Stimulated activated CD4-positive, alpha-beta T cell treated with anti-CD3 and anti-CD28 coated beads, Interleukin-1b, Interleukin-23, amount 100 ng/mL, for 48 hours (primary cell): ENCODE measurements around the gene JDP2.
"Not testable (repeated sequence)": the region's sequence is repeated elsewhere in the genome, so short reads cannot be mapped to it uniquely, and the experiment has no call there.

Source experiments
- DNase-seq: peaks from one replicate; pipeline ENCODE4 v3.0.0-alpha.2; 2020

JDP2 gene

DNA sequence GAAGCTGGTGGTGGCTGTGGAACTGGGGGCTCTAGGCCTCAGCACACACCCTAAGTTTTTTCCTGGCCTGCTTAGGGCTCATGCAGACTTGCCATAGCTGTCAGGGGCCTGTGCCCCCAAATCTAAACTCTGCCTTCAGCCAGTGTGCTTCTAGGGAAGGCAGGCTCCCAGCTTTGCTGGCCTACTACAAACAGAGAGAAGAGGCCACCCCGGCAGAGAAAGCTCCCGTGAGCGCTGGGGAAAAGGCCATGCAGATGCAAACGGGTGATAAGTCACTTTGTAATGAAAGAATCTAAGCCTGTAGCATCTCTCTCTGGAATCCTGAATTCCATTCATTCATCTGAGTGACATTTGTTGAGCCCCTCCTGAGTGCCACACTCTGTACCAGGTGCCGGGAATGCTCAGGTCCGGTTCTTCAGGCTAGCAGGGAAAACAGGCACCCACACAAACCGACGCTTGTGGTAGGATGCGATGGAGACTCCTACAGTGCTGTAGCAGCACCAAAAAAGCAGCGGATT is 29.9 kb downstream of the JDP2 start:
- no peak for DNase-seq

DNA sequence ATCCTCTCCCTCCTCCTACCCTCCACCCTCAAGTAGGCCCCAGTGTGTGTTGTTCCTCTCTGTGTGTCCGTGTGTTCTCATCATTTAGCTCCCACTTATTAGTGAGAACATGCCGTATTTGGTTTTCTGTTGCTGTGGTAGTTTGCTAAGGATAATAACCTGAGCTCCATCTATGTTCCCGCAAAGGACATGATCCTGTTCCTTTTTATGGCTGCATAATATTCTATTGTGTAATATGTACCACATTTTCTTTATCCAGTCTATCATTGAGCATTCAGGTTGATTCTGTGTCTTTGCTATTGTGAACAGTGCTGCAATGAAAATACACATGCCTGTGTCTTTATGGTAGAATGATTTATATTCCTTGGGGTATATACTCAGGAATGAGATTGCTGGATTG is 30.5 kb downstream of the JDP2 start:
- no peak for DNase-seq

DNA sequence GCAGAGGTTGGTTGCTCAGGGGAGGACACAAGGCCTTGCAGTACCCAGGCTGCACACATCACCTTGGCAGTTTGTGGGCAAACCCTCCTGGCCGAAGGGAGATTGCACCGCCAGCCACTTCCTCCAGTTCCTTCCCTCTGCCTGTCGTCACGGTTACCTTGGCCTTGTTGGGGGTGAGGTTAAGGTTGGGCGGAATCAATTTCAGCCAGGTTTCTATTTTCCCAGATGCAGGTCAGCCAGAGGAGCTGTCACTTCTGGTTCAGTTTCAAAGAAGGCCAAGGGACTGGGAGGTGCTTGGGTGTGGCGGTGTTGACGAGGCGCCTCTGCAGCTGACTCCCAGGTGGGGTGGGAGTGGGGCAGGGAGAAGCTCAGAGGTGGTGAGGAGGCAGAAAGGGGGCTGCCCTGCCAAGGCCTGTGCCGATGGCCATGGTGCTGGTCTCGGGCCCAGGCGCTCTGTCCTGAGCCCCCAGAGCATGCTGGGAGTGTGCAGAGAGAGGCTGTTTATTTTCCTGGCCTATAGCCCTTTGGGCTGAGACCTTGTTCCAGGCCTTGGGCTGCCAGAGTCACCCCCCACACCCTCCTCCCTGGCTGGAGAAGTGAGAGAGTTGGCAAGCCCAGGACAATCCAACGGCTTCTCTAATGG is 31.4 kb downstream of the JDP2 start:
- DNase-seq = no peak

DNA sequence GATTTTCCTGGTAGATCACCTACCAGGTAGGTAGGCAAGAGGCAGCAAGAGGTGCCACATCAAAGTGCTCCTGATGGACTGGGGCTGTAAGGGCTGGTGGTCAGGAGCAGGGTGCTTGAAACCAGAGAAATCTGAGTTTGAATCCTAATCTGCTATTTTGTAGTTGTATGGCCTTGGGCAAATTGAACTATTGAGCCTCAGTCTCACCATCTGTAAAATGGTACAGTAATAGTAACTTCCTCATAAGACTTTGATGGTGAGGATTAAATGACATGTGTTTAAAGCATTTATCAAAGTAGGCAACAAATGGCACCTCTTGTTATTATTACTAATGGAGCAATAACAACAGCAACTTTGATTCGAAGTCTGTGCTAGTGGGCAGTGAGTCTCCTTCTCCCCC is 32.0 kb downstream of the JDP2 start:
- DNase-seq = no peak

DNA sequence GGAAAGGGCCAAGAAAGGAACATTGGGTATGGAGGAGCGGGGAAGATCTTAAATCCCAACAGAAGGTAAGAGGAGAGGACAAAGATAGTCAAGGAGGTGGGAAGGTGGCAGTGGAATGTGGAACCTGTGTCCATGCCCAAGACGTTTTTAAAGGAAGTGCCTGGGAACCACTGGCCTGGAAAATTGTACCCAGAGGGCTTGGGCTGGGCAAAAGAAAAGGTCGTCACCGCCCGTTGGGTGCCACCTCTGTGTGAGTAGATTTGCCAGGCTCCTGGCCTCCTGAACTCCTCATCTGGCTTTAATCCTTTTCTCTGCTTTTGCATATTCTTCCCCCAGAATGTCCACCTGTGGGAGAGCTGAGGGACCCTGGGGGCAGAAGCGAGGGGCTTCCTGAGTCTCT is 32.6 kb downstream of the JDP2 start:
- DNase-seq = no peak

DNA sequence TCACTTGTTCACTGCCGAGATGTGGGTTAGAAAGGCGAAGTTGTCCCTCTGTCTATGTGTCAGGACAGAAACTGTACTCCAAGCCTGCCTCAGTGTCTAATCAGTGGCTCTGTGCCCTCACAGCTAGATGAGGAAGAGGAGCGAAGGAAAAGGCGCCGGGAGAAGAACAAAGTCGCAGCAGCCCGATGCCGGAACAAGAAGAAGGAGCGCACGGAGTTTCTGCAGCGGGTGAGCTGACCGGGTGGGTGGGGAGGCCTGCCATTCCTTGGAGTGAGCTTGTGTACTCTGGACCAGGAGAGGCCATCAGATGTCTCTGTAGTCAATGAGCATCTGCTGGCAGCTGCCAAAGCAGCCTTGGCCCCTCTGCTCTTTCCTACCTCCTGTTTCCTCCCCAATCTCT is 33.5 kb downstream of the JDP2 start:
- no peak for DNase-seq

DNA sequence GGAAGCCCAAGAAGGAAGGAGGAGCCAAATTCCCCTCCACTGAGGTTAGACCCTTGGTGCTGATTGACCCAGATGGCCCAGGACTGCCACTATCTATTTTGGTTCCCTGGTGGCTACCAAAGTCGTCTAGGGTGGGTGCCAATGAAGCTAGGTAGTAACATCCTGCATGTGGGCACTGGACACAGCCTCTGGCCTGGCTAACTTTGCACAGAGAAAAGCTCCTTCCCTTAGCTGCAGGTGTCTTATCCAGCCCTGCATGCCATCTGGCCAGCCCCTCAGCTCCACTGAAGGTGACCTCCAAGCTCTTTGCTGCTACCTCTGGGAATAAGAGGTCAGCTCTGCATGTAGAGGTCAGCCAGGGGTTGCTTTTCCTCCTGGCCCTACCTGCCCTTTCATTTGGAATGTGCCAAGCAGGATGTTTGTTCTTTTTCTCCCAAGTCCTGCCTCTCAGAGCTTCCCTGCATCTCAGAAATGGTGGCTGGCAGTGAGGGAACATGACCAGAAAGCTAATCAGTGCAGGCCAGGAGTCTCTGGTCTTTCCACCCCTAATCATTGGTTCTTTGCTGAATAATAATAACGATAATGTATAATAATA is 34.0 kb downstream of the JDP2 start:
- no peak for DNase-seq

DNA sequence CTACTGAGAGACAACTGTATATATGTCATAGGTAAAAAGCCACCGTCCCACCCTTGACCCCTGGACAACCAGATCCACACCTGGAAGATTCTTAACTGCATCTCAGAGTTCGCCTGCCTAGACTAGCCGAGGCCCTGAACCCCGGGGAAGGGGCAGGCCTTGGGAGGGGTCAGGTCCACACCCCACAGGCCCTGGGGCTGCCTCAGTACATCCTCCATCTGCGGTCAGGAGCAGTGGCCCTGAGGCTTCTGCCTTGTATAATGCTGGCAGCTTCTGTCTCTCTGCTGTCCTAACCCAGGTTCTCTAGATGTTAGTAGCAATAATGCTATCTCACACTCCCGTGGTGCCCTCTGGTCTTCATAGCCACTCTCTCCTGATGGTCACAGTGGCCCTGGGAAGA is 36.8 kb downstream of the JDP2 start:
- no peak for DNase-seq

DNA sequence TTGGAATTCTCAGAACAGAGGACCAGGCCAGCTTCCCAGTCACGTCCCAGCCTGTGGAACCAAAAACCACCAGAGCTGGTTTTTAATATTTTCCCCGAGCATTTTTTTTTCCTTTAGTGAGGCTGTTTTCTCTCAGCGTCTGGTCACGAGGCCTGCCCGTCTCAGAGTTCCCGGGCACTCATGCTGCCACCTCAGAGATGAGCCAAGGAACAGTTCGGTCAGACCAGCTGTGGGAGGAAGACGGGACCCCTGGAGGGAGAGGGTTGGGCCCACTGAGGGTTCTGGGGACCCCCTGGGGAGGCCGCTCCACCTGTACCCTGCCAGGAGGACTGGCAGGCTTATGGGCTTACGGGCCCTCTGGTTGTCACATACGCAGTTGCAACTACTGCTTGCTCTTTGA is 39.9 kb downstream of the JDP2 start:
- DNase-seq = no peak

DNA sequence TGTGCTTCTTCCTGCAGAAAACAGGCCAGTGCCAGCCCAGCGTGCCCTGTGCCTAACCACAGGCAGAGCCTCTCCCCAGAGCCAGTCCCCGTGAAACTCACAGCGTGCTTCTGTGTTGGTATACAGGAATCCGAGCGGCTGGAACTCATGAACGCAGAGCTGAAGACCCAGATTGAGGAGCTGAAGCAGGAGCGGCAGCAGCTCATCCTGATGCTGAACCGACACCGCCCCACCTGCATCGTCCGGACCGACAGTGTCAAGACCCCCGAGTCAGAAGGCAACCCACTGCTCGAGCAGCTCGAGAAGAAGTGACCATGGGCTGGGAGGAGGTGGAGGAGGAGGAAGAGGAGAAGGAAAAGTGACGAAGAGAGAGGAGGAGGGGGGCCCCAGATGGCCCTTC is 41.3 kb downstream of the JDP2 start:
- DNase-seq = no peak

DNA sequence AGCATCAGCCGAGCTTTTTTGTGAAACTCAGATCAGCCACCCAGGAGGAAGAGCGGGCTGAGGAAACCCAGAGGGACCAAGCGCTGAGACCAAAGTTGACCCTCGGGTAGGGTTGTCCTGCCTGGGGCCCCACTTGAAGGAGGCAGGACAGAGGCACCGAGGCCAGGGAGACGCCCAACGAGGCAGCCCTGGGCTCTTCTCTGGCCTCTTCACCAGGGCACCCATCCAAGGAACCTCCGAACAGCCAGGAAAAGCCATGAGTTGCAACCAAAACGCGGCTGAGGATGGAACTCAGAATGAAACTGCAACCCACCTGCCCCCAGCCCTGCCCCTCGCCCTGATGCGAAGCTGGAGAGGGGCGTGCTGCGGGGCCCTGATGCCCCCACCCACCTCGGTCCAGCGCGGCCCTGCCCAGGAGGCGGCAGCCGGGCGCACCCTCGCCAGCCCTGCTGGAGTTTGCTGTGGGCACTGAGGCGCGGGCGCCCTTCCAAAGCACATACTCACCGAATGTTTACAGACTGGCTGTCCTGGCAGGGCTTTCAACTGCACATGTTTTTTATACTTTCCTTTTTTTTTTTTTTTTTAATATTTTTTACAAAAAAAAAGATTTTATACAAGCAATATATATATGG is 41.9 kb downstream of the JDP2 start:
- no peak for DNase-seq

DNA sequence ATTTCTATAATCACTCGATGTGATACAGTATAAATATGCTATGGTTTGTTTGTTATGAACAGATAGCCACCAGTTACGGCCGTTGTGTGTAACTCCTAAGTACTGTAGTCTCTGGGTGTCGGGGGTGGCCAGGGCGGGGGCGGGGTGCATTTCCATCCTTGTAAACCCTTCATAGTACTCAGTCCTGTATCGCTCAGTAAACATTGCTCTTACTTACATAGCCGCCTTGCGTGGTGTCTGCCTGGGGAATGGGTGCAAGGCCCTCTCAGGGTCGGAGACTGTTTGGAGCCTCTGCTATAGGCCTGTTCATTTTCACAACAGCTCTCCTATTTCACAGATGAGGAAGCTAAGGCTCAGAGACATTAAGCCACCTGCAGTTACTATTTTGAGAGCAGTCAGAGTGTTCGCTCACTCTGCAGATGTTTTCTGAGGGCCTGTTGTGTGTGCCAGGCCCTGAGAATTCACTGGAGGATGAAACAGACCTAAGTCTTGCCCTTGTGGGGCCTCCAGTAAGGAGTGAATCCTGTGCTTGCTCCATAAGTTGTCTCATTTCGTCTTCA is 42.5 kb downstream of the JDP2 start:
- no peak for DNase-seq

DNA sequence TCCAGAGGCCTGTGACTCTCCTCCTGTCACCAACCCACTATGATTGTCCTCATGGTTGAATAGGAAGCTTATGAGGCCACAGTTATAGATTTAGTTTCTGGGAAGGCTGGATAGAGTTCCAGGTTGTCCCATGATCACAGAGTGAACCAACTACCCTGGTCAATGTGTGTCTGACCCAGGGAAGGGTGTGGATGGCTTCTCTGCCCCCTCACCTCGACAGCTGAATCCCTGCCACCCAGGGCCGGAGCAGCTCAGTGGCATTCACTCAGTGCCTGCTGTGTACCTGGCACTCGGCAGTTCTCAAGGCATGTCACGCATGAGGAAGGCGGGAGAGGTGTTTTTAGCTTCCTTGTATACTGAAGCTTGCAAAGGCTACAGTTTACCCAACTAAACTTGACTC is 43.2 kb downstream of the JDP2 start:
- DNase-seq = no peak

DNA sequence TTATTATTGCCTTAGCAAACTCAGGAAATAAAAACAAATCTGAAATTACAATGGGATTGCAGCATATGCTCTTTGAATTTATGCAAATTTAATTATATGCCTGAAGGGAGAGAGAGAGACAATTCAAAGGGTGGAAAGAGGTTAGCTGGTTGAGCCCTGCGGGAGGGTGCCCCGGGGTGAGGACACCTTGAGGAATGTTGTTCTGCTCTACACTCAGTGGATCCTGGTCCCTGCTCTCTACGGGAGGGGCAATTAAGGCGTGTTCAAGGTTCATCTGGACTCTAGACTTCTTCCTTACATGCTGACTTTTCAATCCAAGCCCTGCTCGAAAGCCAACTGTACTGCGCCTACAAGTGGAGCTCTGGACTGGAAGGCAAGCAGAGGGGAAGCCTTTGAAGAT is 46.3 kb downstream of the JDP2 start:
- DNase-seq = not testable (repeated sequence)

DNA sequence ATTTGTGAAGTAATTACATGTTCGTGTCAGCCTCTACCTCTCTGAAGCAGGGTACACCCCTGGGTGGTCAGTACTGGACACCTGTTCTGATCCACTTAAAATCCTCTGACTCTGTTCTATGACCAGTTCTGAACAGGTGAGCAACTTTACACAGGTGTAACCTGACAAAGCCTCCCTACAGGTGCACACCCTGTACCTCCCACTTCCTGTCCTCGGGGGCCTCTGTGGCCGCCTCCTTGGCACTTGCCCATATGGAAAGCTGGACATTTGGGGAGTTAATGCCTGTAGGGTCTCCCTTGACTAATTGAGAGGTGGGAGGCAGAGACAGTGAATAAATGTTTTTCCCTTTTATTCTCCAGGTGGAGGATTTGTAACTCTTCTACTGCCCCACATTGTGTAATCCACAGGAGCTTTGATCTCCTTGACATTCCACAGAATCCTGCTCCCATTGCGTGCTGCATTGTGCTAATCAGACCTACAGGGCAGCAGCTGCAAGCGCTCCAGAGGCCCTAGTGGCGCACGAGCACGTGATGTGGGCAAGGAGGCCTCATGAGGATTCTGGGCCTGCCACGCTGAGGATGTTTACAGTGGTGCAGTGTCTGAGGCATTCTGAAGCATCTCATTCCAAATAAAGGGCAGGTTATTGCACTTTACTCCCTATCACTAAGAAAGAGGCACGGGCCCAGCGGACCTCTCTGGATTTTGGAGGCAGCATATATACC is 48.6 kb downstream of the JDP2 start:
- DNase-seq = no peak

DNA sequence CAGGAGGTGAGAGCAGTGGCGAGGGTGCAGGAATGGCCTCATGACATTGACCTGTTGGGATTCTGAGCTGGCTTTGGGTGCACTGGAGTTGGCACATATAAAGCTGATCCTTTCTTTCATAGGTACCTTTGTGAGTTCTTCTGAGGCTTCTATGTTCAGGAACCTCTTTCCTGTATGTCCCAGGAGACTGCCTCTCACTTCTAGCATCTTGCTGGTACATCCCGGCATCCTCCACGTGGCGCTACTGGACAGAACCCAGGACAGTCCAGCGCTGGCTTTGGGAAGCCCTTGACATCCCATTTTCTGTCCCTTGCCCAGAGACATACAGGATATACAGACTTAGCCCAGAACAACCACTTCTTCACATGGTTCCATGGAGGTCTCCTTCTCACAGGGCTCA is 50.1 kb downstream of the JDP2 start:
- no peak for DNase-seq

DNA sequence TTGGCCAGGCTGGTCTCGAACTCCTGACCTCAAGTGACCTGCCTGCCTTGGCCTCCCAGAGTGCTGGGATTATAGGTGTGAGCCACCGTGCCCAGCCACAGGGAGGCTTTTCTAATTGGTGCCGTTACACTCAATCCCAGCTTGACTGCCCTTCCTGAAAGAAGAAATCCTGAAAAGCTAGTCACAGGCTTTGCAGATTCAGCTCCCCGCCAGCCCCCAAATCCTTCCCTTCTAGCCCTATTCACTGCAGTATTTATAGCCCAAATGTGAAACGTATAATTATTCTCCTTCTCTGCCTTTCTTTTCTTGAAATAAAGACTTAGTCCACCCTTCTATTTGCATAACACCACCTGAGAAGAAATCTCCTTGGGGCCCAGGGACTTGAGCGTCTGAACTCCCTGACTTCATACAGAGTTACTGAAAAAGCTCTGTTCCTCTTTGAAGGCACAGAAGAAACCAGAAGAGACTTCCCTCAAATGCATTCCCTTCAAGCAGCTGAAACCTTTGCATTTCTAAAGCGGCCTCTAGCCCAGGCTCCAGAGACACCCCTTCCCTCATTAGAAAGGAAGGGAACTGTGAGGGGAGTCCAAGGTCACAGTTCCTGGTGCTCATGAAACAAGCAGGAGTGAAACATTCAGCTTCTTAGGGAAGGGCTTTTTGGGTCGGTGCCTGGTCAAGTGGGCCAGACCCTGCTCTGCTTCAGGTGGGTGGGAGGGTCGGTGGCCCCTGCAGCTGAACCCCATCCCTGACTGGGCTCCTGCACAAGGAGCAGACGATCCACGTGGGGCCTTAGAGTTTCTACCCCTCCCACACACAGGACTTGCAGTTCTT is 52.2 kb downstream of the JDP2 start:
- DNase-seq = no peak

DNA sequence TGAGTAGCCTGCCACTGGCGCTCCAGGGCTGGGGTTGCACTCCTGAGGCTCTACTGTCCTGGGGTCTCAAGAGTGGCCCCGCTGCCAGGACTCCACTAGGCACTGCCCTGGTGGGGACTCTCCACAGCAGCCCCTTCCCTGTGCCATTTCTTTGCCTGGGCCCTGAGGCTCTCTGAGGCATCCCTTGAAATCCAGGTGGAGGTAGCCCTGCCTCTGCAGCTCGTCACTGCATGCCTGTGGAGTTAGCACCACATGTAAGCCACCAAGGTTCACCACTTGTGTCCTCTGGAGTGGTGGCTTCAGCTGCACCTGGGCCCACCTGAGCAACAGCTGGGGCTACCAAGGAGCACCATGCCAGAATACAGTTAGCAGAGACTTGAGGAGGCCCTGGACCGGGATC is 54.5 kb downstream of the JDP2 start:
- DNase-seq = no peak

DNA sequence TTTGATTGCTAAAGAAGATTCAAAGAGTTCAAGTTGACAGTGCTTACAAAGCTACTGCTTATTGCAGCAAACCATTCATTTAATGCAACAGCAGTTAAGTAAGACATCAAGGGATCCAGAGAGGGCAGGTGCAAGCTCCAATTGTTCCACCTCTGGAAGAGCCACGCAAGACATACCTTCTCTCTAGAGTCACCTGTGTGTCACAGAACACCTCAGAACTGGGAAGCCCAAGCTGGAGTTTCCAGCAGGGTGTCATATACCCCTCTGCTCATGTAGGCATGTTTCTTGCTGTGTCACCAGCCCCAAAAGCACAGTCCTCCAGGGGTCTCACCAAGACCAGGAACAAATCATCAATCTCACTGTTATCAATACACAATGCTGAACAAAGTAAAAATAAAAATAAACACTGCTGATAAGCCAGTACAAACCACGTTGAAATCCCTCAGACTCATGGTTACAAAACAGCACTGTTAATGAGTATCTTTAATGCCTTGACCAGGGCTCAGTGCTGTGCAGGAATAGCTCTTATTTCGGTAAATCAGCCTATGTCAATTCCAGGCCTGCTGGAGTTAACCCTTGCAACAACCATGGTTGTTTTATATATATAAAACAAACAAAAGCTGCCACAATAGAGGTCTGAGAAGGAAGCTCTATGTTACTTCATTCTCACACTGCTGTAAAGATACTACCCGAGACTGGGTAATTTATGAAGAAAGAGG is 57.0 kb downstream of the JDP2 start:
- no peak for DNase-seq

DNA sequence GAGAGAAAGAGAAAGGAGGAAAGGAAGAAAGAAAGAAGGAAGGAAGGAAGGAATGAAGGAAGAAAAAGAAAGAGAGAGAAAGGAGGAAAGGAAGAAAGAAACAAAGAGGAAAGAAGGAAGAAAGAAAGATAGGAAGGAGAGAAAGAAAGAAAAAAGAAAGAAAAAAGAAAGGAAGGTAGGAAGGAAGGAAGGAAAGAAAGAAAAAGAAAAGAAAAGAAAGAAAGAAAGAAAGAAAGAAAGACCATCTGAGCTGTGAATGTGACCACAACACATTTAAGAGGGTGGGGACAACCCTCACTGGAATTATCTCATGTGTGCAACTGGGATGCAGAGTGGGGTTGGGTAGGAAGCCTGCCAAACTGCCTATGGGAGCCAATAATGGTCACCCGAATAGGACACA is 58.5 kb downstream of the JDP2 start:
- DNase-seq = no peak

DNA sequence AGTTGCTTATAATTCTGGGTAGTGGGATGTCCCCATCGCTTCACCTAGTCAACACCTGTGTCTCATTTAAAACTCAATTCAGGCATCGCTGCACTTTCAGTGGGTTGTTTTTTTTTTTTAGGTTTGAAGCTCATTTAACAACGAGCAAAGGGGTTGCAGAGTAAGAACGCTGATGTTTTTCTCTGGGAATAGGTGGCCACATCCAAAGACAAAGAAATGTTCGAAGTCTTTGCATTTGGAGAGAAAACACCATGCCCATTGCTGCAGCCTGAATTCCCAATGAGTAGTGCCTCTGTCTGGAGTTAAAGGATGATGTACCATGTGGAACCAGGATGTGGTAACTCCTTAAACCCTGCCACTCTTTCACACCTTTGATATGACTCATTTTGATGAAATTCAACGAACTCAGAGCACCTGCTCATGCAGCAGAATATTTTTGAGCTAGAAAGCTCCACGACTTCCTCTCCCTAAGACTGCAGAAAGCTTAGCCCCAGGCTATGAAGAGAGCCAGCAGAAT is 59.4 kb downstream of the JDP2 start:
- DNase-seq = no peak

DNA sequence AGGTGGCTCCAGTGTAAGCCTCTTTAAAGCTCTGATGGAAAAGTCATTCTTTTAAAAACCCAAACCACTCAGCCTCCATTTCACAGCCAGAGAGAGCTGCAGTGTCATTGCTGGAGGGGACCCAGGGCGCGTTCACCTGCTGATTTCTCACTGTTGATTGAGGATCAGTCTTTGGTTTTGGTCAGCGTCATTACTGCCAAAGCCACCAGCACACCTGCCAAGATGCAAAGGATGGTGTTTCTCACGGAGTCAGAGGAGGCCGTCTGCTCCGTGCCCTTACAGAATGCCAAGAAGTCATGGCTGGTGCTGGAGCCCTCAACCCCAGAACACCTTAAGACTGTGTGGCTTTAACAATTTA is 61.6 kb downstream of the JDP2 start:
- no peak for DNase-seq
